HUES64 (cell line): ENCODE data around the gene SEMA5A.

ENCODE experiments used
- H3K27ac ChIP-seq: 2 replicates; pipeline ENCODE4 v1.7.0; 2013; ENCODE audit warnings: low read depth, low read length, inconsistent platforms
- H3K27me3 ChIP-seq: 2 replicates; pipeline ENCODE4 v1.6.1; 2013; ENCODE audit warnings: mild to moderate bottlenecking, low read length; ENCODE audit not compliant: insufficient read depth
- H3K36me3 ChIP-seq: 2 replicates; pipeline ENCODE4 v1.6.1; 2013; ENCODE audit warnings: mild to moderate bottlenecking, low read length; ENCODE audit not compliant: insufficient read depth
- H3K4me1 ChIP-seq: 2 replicates; pipeline ENCODE4 v1.6.1; 2013; ENCODE audit warnings: mild to moderate bottlenecking, low read length, moderate library complexity; ENCODE audit not compliant: insufficient read depth
- H3K4me3 ChIP-seq: 2 replicates; pipeline ENCODE4 v1.5.1; 2013; ENCODE audit warnings: mild to moderate bottlenecking, low read length, moderate library complexity
- H3K9ac ChIP-seq: 2 replicates; pipeline ENCODE4 v1.6.1; 2013; ENCODE audit warnings: mild to moderate bottlenecking, low read depth, low read length
- H3K9me3 ChIP-seq: 2 replicates; pipeline ENCODE4 v1.6.1; 2013; ENCODE audit warnings: low read depth, low read length; ENCODE audit not compliant: insufficient read depth
- WGBS: fragments of 150-250, 120-280 bp; methylation state at CpG from one replicate; pipeline ENCODE4 v1.1.7; 2013; ENCODE audit warnings: missing lambda C conversion rate; 5-methylcytosine and 5-hydroxymethylcytosine counted together

Gene SEMA5A

DNA sequence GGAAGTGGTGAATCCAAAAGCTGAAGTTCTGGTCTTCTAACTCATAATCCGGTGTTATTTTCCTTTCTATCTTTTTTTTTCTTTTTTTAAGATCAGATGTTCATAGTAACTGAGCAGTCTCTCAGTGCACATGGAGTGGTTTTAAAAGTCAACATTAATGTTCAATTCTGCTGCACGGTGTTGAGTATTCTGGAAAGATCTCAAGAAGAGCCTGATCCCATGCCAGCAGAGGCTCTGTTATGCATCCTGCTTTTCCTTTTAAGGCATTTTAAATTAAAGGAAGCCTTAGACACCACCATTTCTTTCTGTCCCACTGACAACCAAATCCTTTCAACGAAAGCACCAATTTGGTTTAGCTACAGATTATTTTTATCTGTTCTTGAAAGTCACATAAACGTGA, 33.4 kb downstream of the SEMA5A start:
- no peak overlapping the region for H3K27ac ChIP-seq
- H3K9me3 ChIP-seq: no peaks in the 10 kb centered on the region
- H3K4me1 ChIP-seq: no peaks in the 10 kb centered on the region
- no peaks in the 10 kb centered on the region for H3K27me3 ChIP-seq
- H3K4me3 ChIP-seq: no peak overlapping the region
- 93% methylated on average over 3 of the region's 4 CpGs for WGBS
- no peaks in the 10 kb centered on the region for H3K36me3 ChIP-seq
- no peak overlapping the region for H3K9ac ChIP-seq

DNA sequence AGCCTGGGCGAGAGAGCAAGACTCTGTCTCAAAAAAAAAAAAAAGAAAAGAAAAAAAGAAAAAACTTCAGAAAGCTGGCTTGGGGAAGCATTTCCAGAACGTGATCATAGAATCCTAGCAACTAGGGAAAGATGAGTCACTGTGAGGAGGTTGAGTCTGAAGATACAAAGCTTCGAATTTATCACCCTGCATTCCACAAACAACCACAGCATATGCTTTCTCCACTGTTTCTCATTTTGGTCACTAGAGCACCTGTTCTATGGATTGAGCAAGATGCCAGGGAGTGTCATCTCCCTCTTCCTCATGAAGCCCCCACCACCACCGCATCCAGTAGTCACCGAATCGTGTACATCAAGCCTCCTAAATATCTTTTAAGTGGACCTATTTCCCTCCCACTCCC, 37.9 kb downstream of the SEMA5A start:
- H3K9me3 ChIP-seq: no peaks in the 10 kb centered on the region
- H3K9ac ChIP-seq: no peak overlapping the region
- 96% methylated on average over 6 of the region's 6 CpGs for WGBS
- H3K4me1 ChIP-seq: no peaks in the 10 kb centered on the region
- H3K27me3 ChIP-seq: no peaks in the 10 kb centered on the region
- no peak overlapping the region for H3K27ac ChIP-seq
- no peaks in the 10 kb centered on the region for H3K36me3 ChIP-seq
- H3K4me3 ChIP-seq: no peak overlapping the region

DNA sequence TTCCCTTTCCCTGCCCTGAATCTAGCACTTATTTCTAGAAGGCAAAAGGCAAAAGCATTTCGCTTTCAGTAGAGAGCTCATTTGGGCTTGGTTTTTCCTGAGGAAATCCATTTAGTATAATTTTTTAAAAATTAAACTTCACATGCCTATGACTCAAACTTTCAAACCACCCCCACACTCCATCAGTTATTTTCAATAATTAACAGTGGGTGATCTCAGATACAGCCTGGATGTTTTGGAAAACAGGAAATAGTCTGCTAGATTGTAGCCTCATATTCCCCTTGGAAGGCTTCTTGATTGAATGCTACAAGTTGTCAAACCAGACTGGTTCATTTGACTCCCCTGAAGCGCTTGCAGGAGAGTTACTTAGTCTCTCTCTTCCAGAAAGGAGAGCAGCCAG, 40.6 kb downstream of the SEMA5A start:
- Histone ChIP-seq H3K27ac (no peak overlapping the region), H3K9me3 (no peaks in the 10 kb centered on the region), H3K4me3 (no peak overlapping the region), H3K9ac (no peak overlapping the region), H3K27me3 (no peaks in the 10 kb centered on the region), H3K36me3 (no peaks in the 10 kb centered on the region), H3K4me1 (no peaks in the 10 kb centered on the region)
- 96% methylated on average over 2 of the region's 2 CpGs for WGBS

DNA sequence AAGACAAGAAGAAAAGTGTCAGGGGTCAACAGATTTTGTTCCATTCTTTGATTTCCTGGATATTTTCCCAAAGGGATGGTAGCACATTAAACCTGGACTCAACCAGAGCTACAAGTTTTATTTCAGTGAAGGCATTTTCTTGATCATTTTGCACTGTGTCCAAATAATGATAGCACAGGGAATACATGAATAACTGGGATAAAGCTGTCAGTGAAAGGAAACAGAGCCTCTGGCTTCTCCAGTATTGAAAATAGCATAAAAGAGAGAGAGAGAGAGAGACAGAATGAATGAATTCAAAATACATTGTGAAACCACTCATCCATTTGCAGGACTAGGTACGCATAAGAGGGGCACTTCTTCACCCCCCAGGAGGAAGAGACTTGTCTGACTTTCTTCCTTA, 43.0 kb downstream of the SEMA5A start:
- WGBS: 83% methylated on average over 1 of the region's 1 CpG
- Histone ChIP-seq H3K9ac (no peak overlapping the region), H3K9me3 (no peaks in the 10 kb centered on the region), H3K4me3 (no peak overlapping the region), H3K27me3 (no peaks in the 10 kb centered on the region), H3K27ac (no peak overlapping the region), H3K36me3 (no peaks in the 10 kb centered on the region), H3K4me1 (peaks cover 5% of the 10 kb centered on the region; the same call in 1 of the 2 replicates)

GRCh38 chr5:9502050-9502834, 43.6 kb downstream of the SEMA5A start:
- H3K4me1 ChIP-seq: peaks cover 7% of the 10 kb centered on the region; the same call in 1 of the 2 replicates
- H3K27me3 ChIP-seq: no peaks in the 10 kb centered on the region
- 91% methylated on average over 3 of the region's 4 CpGs for WGBS
- no peaks in the 10 kb centered on the region for H3K36me3 ChIP-seq
- H3K9ac ChIP-seq: no peak overlapping the region
- H3K9me3 ChIP-seq: no peaks in the 10 kb centered on the region
- no peak overlapping the region for H3K27ac ChIP-seq
- no peak overlapping the region for H3K4me3 ChIP-seq

- H3K9me3 ChIP-seq: no peaks in the 10 kb centered on the region
- H3K4me3 ChIP-seq: no peak overlapping the region
- H3K36me3 ChIP-seq: no peaks in the 10 kb centered on the region
- H3K27me3 ChIP-seq: no peaks in the 10 kb centered on the region
- peaks cover 17% of the 10 kb centered on the region for H3K4me1 ChIP-seq
- H3K9ac ChIP-seq: no peak overlapping the region
- no peak overlapping the region for H3K27ac ChIP-seq
- WGBS: 83% methylated on average over 1 of the region's 2 CpGs
Observed at GRCh38 chr5:9500625-9501024, 45.2 kb downstream of the SEMA5A start.

GRCh38 chr5:9500193-9500592, 45.7 kb downstream of the SEMA5A start:
- H3K27ac ChIP-seq: no peak overlapping the region
- no peak overlapping the region for H3K4me3 ChIP-seq
- H3K27me3 ChIP-seq: no peaks in the 10 kb centered on the region
- H3K9ac ChIP-seq: no peak overlapping the region
- peaks cover 21% of the 10 kb centered on the region for H3K4me1 ChIP-seq
- no peaks in the 10 kb centered on the region for H3K9me3 ChIP-seq
- H3K36me3 ChIP-seq: no peaks in the 10 kb centered on the region
- 95% methylated on average over 4 of the region's 4 CpGs for WGBS

DNA sequence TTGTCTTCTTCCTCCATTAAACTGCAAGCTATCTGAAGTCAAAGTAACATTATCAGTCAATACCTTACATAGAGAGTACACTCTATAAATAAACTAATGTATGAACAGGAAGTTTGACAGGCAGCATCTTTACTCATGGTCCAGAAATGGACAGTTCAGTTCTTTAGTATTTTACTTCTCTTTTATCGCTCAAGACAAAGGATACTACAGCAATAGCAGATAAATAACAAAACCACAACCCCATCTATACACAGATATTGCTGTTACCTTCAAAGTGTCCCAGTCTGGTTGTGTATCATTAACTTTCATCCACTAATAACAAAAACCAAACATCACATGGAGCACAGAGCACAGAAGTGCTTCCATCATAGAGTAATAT, 46.4 kb downstream of the SEMA5A start:
- no peak overlapping the region for H3K27ac ChIP-seq
- H3K9ac ChIP-seq: no peak overlapping the region
- no peaks in the 10 kb centered on the region for H3K36me3 ChIP-seq
- H3K4me1 ChIP-seq: peaks cover 28% of the 10 kb centered on the region
- H3K27me3 ChIP-seq: no peaks in the 10 kb centered on the region
- 97% methylated on average over 1 of the region's 1 CpG for WGBS
- H3K9me3 ChIP-seq: no peaks in the 10 kb centered on the region
- no peak overlapping the region for H3K4me3 ChIP-seq

- 78% methylated on average over 13 of the region's 14 CpGs for WGBS
- no peak overlapping the region for H3K4me3 ChIP-seq
- H3K27ac ChIP-seq: no peak overlapping the region
- no peaks in the 10 kb centered on the region for H3K27me3 ChIP-seq
- no peaks in the 10 kb centered on the region for H3K9me3 ChIP-seq
- no peaks in the 10 kb centered on the region for H3K36me3 ChIP-seq
- H3K4me1 ChIP-seq: peaks cover 33% of the 10 kb centered on the region
- no peak overlapping the region for H3K9ac ChIP-seq
Observed at GRCh38 chr5:9498541-9499497, 47.1 kb downstream of the SEMA5A start.

- 98% methylated on average over 8 of the region's 8 CpGs for WGBS
- no peak overlapping the region for H3K9ac ChIP-seq
- H3K4me3 ChIP-seq: no peak overlapping the region
- peaks cover 33% of the 10 kb centered on the region for H3K4me1 ChIP-seq
- no peak overlapping the region for H3K27ac ChIP-seq
- no peaks in the 10 kb centered on the region for H3K27me3 ChIP-seq
- no peaks in the 10 kb centered on the region for H3K36me3 ChIP-seq
- no peaks in the 10 kb centered on the region for H3K9me3 ChIP-seq
Observed at GRCh38 chr5:9497347-9497746, 48.5 kb downstream of the SEMA5A start.

- no peaks in the 10 kb centered on the region for H3K9me3 ChIP-seq
- no peak overlapping the region for H3K9ac ChIP-seq
- no peak overlapping the region for H3K4me3 ChIP-seq
- peaks cover 33% of the 10 kb centered on the region for H3K4me1 ChIP-seq
- no peaks in the 10 kb centered on the region for H3K27me3 ChIP-seq
- WGBS: 60% methylated on average over 1 of the region's 1 CpG
- H3K36me3 ChIP-seq: no peaks in the 10 kb centered on the region
- no peak overlapping the region for H3K27ac ChIP-seq
Observed at GRCh38 chr5:9496801-9497200, 49.1 kb downstream of the SEMA5A start.
